Hematopoietic multipotent progenitor cell treated with erythropoietin and hydrocortisone succinate and interleukin-3 and kit ligand, for 6 days (in vitro differentiated cells): Measurements from ENCODE around the gene PTP4A1.
"Not testable (repeated sequence)": the region's sequence is repeated elsewhere in the genome, so short reads cannot be mapped to it uniquely, and the experiment has no call there.

Experiments
- DNase-seq: peaks from one replicate; pipeline ENCODE4 v3.0.0-alpha.2; 2015

PTP4A1 gene

DNA sequence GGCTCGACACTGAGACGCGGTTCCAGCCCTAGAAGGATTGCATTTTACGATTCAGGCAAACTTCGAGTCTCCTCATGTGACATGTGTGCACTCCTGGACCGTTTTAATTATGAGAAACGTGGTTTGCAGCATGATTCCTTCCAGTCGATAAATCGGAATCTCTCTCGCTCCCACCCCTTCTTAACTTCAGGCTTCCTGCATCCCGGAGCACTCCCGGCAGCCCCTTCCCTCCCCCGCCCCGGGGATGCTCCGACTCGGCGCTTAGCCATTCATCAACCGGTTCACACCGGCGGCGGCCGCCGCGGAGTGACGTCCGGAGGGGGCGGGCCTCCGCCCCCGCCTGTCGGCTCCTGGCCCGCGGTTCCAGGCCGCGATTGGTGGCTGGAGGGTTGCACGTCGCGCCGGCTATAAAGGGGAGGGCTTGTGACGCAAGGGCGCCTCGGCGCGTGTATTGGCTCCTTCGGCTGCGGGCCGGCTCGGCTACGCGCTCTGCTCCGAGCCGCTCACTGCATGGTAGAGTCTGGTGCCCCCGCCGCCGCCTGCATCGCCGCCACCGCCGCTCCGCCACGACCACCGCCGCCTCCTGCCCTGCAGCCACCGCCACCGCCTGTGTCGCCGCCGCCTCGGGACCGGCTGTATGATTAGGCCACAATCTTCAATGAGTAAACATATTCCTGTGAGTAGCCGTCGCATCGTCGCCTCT, at the start of gene PTP4A1, which contains the start of gene LOC128125822:
PTP4A1 (plus strand) TSS at position 437 of the 703 bp plus-strand sequence. CDS start 4,401 bp downstream, outside the sequence.
LOC128125822 (plus strand) TSS at position 437 of the 703 bp plus-strand sequence.
- peak; percentile 98 for DNase-seq

DNA sequence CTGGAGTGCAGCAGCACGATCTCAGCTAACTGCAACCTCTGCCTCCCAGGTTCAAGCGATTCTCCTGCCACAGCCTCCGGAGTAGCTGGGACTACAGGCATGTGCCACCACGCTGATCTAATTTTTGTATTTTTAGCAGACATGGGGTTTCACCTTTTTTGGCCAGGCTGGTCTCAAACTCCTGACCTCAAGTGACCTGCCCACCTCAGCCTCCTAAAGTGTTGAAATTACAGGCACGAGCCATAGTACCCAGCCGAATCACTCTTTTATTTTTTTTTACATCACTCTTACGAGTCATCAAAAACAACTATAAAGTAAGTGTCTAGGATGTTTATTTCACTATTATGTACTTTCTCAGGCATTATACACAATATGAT, 49.4 kb upstream of the PTP4A1 start:
- not testable (repeated sequence) for DNase-seq

DNA sequence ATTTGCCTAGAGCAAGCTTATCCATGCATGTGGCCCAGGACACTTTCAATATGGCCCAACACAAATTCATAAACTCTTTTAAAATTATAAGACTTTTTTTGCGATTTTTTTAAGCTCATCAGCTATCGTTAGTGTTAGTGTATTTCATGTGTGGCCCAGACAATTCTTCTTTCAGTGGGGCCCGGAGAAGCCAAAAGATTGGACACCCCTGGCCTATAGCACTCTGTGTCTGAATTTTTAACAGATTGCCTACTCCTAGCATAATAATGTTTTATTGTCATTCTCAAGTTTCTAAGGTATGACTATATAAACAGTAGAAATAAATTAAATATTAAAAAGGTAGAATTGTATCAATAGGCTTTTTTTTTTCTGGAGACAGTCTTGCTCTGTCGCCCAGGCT, 48.6 kb upstream of the PTP4A1 start:
- DNase-seq = no peak

DNA sequence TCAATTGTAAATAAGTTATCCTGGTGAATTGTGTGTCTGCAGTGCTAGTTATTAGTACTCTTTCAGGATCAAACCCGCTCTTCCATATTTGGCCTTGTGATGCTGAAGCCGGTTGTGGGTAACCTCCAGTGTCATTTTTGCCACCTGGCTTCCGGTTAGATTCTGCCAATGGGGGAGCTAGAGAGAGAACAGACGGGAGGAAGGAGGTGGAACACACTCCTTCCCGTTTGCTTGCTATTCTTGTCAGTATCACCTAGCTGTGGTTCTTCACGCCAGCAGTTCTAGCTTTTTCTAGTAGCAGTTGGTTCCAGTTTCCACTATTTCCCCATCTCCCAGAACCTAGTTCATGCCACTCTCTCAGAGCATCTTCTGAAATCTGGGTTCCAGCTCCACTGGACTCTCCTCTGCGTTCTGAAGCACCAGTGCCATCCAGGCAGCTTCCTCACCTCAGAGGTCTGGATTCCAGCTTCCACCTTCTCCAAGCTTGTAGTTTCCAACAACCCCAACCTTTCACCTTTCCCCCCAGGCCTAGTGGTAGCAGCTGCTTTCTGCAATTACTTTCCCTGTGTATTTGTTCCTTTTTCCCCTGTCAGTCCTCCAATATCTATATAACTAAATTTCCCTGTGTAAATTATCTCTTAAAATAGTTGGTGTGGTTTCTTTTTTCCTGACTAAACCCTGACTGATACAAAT, 46.9 kb upstream of the PTP4A1 start:
- DNase-seq = no peak

DNA sequence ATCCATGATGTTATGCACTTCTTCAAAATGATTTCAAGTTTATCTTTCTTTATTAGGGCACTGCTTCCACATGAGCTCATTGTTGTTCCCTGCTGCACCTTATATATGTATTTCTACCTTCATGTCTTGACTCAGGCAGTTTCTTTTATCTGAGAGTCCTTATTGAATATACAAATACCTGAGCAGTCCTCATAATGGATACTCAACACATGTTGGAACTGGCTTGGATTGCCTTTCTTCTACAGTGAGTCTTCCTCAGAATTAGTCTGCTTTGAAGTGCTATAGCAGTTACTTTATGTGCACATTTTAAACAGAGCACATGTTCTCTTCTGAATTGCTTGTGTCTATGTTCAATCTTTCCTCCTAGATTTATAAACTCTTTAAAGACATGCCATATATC, 45.3 kb upstream of the PTP4A1 start:
- no peak for DNase-seq

DNA sequence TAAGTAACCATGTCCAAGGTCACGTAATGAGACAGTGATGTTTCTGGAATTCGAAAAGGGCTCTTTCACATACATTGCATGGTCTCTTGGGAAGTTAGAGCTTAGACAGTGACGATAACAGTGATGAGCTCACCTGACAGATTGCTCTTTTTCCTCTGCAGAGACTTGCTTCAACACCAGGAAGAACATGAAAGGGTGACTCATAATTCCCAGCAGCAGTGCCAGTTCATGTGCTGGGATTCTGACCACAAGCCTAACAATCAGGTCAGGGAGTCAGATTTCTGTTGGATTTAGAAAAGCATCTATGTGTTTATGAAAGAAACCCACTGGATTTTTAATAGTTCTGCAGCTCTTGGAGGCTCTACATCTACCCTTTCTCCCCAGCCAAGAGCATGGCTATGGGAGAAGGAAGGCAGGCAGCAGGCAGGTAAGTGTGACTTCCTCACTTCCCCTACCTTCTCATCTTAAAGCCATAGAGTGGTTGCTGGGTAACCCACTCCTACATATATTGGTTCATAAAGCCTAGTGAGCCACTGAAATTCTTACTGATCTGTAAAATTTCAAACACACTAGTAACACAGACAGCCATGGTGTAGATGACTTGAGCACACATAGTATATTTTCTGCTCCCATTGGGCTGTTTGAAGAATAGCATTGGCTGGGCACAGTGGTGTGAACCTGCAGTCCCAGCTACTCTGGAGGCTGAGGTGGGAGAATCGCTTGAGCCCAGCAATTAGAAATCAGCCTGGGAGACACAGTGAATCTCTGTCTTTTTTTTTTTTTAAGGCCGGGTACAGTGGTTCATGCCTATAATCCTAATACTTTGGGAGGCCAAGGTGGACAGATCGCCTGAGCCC, 44.4 kb upstream of the PTP4A1 start:
- no peak for DNase-seq

DNA sequence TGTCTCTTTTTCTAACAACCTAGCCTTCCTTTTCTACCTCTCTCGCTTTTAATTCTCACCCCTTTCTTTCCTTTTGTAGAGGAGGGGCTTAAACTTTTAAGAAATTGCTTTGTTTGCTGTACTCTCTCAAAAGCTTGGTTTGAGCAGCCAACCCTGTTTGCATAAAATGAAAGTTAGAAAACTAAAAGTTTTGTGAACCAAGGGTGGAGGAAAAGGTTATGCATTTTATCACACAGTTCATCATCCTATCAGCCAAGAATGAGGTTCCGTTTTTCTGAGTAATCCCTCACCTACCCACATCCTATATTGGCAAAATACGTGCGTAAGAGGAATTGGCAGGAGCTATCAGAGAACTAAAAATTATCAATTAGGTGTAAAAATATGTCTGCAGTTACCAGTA, 42.8 kb upstream of the PTP4A1 start:
- peak; percentile 4 for DNase-seq

DNA sequence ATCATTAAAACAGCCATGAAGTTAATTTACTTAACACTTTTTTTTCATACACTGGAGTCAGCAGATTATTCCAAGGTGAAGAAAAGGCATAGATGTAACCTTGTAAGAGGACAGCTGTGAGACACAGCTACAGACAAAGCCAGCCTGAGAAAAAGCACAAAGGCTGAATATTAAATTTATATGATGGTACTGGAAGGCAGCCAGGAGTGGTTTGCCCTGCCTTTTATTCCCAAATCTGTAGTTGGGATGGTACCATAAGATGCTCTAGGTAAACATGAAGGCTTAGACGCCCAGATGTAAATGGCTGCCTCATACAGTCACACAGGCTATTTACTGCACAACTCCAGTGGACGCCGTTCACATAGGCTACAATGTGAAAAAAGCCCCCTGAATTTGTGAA, 42.1 kb upstream of the PTP4A1 start:
- DNase-seq = no peak

DNA sequence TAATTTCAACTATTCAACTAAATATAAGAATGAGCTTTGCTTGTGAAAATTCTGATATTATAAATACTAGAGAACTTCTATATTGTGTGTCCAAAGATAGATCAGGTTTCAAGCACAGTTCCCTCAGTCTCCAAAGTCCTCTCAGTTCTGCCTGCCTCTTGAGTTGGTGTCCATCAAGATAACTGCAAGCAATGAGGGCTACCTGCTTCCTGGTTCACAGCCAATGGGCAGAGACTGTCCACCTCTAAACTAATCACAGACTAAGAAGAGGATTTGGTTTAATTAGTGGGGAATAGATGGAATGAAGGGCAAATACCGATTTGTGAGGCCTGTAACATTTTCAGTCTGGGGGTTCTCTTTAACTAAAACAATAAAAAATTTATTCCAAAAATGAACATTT, 41.3 kb upstream of the PTP4A1 start:
- no peak for DNase-seq

DNA sequence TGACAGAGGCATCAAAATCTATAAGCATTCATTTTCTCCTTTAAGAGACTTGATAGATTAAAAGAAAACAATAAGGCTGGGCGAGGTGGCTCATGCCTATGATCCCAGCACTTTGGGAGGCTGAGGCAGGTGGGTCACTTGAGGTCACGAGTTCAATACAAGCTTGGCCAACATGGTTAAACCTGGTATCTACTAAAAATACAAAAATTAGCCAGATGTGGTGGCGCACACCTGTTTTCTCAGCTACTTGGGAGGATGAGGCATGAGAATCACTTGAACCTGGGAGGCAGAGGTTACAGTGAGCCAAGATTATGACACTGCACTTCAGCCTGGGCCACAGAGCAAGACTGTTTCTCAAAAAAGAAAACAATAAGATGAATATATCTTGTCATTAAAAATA, 39.3 kb upstream of the PTP4A1 start:
- DNase-seq = no peak

DNA sequence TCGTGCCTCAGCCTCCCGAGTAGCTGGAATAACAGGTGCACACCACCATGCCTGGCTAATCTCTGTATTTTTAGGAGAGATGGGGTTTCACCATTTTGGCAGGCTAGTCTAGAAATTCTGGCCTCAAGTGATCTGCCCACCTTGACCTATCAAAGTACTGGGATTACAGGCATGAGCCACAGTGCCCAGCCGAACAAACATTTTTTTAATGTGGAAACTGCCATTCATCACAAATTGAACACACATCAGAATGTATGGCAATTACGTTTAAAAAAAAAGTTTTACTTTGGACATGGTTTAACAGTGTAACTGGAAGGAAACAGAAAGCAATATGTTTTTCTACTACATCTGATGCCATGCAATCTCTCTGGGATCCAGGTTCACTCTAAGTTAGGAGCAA, 38.3 kb upstream of the PTP4A1 start:
- DNase-seq = no peak

DNA sequence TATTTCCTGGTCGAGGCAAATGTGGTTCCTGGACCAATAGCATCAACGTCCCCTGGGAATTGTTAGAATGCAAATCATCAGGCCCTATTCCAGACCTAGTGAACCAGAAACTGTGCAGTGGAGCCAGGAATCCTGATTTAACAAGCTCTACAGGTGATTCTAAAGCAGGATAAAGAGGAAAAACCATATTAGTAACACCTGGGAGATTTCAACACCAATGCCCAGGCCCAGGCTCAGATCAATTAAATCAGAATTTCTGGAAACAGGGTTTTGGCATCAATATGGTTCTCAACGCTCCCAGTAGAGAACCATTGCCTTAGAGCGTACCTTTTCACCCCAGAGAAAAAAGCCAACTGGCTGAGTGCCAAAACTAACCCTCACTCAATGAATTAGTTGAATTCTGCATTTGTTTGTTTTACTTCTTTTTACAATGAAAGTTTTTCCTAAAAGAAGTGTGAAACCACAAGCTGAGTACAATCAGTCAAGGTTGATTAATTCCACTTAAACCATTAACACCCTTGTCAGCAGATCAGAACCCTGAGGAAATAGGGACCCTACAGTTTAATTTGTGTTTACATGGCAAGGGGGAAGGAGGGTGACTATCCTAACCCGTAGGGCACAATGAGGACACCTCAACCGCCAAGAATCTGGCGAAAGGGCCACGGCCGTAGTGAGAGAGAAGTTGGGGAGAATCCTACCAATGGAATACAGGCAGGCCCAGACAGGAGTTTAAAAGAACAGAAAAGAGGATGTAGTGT, 34.9 kb upstream of the PTP4A1 start:
- no peak for DNase-seq

DNA sequence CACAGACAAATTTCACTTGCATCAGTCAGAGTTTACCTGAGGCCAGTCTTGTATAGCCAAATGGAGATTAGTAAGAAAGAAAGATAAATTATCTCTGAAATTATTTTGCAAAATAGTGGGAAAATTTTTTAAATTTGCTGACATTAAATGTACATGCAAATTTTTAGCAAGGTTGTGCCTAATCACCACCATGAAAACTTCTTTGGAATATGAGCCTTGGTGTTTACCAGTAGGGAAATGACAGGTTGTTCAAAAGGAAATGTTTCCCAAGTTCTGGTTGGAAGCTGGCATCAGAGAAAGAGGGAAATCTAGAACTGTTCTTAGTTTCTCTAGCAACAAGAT, 34.4 kb upstream of the PTP4A1 start:
- no peak for DNase-seq

DNA sequence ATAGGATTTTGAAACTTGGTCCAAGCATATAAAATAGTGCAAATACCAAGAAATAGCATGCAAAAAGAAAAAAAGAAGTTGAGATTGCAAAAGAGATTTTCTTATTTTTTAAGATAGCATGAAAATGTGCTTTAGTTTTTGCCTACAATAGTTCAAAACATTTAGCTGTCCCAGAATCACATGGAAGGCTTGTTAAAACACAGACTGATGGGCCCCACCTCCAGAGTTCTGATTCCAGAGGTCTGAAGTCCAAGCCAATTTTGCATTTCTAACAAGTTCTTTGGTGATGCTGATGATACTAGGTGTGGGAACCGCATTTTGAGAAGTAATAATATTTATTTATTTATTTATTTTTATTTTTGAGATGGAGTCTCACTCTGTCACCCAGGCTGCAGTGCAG, 33.7 kb upstream of the PTP4A1 start:
- DNase-seq = no peak

DNA sequence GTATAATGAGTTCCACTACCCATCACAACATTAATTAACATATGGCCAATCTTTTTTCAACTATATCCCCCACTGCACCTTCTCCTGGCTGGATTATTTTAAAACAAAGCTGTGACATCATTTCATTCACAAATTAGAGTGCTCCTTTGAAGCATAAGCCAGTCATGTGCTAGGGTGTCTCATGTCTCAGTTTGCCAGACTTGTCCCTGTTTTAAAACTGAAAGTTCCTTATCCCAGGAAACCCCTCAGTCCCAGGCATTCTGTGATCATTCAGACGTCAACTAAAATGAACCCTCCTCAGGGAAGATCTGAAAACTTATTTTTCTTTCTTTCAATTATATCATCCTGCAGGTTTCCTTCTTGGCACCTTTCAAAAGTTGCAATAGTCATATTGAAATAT, 29.3 kb upstream of the PTP4A1 start:
- DNase-seq = no peak

DNA sequence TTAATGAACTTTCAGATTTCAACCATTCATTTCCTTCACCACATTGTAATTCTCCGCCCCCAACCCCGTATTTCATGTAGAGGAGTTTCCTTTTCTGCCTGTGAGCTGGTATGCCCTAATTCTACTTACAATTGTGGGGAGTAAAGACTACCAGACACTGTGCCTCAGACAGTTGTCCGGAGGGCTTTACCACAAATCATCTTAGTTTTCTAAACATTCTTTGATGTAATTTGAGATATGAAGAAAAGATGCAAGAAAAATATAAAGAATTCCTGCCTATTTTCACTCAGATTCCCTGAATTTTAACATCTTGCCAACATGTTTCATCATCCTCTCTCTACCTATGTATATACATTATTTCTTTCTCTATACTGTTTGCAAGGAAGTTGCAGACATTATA, 28.3 kb upstream of the PTP4A1 start:
- no peak for DNase-seq

DNA sequence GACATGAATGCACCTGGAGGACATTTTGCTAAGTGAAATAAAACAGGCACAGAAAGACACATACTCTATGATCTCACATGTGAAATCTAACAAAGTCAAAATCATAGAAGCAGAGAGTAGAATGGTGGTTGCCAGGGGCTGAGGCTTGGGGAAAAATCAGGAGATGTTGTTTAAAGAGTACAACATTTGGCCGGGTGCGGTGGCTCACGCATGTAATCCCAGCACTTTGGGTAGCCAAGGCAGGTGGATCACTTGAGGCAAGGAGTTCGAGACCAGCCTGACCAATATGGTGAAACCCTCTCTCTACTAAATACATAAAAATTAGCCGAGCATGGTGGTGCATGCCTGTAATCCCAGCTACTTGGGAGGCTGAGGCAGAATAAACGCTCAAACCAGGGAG, 26.0 kb upstream of the PTP4A1 start:
- no peak for DNase-seq

DNA sequence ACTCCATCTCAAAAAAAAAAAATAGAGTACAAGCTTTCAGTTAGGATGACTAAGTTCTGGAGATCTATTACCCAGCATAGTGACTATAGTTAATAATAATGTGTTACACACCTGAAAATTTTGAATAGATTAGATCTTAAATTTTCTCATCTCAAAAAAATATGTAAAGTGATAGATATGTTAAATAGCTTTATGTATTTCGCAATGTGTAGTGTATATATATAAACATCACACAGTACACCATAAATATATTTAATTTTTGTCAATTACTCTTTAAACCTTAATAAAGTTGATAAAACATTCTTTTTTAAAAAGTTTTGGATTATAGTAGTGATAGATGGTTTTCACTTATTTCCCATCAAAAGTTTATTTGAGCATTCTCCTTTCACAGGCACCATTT, 25.6 kb upstream of the PTP4A1 start:
- DNase-seq = no peak

DNA sequence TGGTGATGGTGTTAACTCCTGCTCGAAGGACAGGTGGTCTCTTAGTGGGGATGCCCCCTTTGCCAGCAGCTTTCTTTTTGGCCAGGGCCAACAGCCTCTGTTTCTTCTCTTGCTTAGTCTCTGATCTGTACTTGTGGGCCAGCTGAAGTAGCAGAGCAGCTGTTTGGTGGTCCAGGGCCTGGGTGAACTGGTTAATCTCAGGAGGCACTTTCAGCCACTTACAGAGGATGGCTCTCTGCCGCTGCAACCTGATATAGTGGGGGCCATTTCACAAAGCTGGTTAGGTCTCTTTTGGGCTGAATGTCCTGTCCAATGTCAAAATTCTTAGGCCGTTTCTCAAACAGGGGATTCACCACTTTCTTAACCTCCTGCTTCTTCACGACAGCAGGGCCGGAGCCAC, 23.2 kb upstream of the PTP4A1 start:
- no peak for DNase-seq

DNA sequence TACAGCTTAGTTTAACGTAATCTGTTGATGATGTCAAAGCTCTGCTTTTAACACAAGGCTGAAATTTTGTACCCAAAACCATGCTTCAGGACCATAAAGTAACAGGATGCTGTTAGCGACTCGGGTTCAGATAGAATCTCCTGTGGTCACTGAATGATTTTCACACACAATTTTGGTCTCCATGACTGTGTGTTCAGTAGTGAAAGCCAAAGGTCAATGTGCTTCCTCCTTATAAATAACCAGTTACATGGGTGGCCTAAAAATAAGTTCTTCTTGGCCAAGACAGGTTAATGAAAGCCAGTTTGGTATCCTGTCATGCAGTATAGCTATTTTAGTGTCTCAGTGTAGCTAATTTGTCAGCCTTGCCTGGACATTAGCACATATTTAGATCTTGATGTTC, 19.1 kb upstream of the PTP4A1 start:
- DNase-seq = peak; percentile 9

DNA sequence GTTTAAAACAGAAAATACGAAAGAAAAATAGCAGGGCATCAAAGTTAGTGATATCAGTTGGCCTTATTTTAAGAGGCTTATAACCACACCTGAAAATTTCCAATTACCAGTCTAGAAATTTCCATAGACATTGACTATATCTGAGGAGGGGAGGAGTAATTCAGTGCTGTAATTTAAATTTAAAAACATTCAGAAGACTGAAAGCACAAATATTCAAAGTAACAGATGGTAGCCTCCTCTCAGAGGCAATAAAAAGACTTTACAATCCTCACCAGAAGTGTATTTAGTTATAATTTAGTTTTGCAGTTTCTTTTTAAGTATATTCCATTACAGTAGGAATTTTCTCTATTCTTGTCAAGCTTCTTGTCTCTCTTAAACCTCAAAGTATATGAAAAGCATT, 18.4 kb upstream of the PTP4A1 start:
- DNase-seq = no peak

DNA sequence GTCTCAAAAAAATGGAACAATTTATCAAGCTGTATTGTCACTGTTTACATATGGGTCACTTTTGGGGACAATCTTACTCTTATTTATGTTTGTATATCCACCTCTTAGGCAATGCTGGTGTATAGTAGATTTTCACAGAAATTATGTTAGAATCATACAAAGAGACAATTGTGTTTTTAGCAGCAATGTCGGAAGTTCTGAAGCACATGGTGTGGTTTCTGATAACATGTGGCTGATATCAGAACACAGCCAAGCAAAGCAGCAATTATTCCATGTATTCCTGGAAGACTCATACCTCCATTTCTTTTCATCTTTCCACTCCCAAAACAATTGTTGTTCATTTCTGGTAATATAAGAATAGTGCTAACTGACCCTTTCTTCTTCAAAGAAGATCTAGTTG, 17.5 kb upstream of the PTP4A1 start:
- no peak for DNase-seq

DNA sequence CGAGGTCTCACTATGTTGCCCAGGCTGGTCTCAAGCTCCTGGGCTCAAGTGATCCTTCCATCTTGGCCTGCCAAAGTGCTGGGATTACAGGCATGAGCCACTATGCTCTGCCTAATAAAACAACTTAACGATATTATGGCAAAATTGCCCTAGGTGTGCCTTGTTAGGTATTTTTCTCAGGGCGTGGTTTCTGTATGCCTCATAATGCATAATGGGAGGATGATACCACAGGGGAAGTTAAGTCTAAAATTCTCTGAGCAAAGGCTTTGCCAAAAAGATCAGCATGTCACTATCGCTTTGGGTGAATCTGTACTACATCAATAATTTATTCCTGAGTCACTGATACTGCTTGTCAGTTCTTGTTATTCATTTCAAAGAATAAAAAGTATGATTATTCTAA, 15.9 kb upstream of the PTP4A1 start:
- DNase-seq = no peak
